Brain pericyte (primary cell): Measurements from ENCODE around the gene ATXN2.
"Not testable (repeated sequence)": the region's sequence is repeated elsewhere in the genome, so short reads cannot be mapped to it uniquely, and the experiment has no call there.

ENCODE experiments used
- DNase-seq: peaks from one replicate; pipeline ENCODE4 v3.0.0-alpha.2; 2012; ENCODE audit warnings: low read depth, low spot score

Gene ATXN2

DNA sequence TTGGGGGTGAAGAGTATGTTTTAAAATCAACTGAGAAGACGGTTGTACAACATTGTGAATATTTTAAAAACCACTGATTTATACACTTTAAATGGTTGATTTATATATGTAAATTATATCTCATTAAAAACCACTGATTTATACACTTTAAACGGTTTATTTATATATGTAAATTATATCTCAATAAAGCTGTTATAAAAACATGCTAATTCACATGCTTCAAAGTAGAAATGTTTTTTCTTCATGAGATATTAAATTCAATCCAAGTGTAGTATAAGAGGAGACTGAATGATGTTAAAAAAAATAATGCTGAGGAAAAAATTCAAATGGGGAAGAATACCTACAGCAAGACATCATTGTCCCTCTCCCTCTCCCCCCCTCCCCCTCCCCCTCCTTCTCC, 92.9 kb downstream of the ATXN2 start:
- DNase-seq = no peak

DNA sequence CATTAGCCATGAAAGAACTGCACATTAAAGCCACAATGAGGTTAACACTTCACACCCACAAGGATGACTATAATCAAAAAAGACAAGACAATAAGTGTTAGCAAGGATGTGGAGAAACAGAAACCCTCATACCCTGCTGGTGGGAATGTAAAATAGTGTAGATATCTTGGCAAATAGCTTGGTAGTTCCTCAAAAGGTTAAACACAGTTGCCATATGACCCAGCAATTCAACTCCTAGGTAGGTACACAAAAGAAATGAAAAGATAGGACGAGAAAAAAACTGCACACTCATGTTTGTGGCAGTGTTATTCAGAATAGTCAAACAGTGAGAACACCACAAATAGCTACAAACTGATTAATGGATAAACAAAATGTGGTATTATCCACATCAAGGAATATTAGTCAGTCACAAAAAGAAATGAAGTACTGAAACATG, 93.5 kb downstream of the ATXN2 start:
- DNase-seq = no peak

DNA sequence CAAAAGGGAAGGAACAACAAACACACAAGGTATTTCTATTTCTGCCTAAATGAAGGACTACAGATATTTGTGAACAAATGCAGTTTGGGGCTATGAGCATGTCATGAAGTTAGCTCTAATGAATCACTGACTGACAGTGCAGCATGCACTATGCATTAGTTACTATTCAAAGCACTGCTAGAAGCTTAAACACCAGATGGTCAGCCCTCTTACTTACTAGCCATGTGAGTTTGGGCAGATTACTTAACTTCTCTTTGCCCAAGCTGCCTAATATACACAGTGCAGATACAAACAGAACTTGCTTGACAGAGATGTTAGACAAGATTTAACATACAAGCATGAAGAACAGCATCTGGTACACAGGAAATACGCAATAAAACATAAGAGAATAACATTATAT, 96.0 kb downstream of the ATXN2 start:
- DNase-seq = no peak

DNA sequence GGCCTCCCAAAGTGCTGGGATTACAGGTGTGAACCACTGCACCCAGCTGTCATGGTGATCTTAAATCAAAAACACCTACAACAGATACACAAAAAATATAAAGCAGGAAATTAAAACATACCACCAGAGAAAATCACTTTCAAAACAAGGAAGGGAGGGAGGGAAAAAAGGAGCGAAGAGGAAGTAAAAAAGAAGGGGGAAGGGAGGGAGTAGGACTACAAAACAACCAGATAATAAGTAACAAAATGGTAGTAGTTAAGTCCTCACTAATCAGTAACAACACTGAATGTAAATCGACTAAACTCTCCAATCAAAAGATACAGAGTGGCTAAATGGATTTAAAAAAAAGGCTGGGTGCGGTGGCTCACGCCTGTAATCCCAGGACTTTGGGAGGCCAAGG, 104.4 kb downstream of the ATXN2 start:
- no peak for DNase-seq

DNA sequence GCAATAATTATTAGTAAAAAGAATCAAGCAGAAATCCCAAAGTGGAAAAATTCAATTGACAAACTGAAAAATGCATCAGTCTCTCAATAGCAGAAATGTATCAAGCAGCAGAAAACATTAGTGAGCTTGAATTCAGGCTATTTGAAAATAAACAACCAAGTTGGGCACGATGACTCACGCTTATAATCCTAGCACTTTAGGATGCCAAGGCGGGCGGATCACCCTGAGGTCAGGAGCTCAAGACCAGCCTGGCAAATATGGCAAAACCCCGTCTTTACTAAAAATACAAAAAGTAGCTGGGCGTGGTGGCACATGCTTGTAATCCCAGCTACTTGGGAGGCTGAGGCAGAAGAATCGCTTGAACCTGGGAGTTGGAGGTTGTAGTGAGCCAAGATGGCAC, 106.1 kb downstream of the ATXN2 start:
- peak; percentile 16 for DNase-seq

DNA sequence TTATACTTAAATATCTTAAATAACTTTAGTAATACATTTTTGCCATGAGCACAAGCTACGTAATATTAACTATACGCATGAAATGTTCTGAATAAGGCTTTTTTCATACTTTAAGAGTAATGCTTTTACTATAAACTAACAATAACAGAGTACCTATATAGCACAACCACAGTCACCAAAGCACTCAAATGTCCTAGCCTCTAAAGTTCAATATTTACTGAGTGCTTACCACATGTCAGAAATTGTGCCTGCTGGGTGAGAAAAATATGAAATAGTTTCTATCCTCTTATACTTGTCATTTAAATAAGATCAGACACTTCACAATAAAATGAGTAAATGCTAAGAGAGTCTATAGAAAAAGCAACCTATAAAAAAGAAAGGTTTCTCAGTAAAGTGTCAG, 110.3 kb downstream of the ATXN2 start:
- DNase-seq = no peak

DNA sequence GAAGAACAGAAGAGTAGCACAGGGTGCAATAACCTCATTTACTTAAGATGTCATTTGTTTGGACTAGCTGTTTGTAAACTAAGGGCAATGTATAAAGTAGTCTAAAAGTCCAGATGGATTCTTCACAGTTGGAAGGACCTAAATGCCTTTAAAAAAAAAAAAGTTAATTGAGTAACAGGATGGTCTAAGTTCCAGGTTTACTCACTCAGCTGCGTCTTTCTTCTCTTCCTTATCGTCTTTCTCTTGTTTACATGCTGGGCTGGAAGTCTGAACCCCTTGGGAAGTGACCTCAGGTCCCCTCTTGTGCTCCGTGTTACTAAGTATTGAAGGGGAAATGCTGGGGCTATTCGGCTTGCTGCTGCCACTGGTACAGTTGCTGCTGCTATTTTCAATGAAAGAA, 110.8 kb downstream of the ATXN2 start:
- no peak for DNase-seq

DNA sequence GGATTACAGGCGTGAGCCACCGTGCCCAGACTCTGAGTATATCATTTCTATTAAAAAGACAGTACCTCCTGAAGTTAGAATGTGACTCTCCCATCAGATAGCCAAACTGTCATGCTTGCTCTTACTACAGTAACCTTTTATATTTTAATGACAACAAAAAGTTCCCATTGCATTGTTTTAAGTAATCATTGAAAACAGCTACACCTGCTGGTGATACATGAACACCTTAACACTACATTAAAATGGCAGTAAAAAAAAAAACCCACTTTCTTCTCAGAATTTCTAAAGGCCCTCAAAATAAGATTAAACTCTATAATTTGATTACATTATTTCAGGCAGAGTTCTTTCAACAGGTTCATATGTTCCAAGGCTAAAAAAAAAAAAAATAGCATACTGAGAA, 116.7 kb downstream of the ATXN2 start:
- DNase-seq = no peak

DNA sequence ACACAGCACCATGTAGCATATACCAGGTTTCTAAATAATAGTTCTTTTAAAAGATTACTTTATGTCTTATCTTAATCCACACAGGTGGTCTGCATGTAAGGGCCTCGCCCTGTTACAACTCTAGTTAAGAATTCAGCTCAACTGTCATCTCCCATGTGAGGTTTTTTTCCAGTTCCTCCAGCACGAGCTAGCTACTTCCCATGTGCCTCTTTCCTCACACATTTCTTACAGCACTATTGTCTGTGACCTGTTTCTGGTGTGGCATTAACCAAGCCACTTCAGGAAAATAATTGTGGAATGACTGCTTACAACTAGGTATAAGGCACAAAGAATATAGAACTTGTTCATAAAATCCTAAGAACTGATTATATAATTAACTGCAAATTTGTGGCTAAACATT, 127.9 kb downstream of the ATXN2 start:
- no peak for DNase-seq

DNA sequence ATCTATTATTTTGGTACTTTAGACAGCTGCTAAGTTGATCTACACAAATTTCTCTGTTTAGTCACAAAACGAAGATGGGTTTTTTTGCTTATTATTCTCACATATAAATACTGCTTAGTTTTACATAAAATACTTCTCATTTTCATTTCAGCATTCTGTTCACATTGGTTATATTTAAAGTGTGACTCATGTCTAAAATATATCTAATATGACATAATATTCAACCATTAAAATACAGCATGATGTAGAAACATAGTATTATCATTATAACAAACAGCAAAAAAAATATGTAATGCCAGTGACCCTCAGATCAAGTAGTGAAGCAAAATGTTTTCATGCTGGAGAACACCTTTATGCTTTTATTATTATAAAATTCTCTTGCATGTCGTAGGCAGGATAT, 129.7 kb downstream of the ATXN2 start:
- no peak for DNase-seq

DNA sequence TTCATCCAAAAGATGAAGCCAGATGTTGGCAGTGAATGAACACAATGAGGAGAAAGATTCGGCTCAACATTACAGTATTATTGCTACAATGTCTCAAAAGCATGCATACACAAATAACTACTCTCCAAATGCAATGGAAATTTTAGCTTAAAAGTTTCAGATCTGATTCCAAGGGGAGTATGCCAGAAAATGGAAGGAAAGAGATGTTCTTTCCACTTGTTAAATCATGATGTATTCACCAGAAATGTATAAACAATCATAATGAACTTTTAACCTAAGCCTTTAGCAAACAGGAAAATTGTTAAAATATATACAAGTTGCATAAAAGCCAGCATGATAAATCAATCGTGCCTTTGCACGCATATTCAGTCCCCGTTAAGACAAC, 131.3 kb downstream of the ATXN2 start:
- no peak for DNase-seq

DNA sequence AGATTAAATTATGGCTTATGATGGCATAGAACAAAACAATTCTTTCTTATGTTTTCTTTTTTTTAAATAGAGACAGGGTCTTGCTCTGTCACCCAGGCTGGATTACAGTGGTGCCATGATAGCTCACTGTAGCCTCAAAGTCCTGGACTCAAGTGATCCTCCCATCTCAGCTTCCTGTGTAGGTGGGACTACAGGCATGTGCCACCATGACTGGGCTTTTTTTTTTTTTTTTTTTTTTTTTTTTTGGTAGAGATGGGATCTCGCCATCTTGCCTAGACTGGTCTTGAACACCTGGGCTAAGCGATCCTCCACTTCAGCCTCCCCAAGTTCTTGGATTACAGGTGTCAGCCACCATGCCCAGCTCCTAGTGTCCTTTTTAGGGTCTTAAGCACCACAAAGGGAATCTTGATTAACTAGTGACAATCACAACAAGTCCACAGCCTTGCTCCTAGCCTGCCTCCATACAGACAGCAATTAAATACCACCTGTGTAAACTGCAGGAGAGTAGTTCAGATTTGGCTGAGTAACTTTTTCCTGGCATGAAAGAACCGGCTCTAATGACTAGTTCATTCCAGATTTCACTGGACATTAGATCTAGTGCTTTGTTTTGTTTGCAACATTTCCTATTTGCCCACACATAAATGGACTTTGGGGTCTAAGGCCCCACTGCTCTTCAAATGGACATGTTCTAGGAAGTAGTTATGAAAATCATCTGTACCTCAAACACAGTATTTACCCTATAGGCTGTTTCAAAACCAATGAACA, 131.8 kb downstream of the ATXN2 start:
- no peak for DNase-seq

DNA sequence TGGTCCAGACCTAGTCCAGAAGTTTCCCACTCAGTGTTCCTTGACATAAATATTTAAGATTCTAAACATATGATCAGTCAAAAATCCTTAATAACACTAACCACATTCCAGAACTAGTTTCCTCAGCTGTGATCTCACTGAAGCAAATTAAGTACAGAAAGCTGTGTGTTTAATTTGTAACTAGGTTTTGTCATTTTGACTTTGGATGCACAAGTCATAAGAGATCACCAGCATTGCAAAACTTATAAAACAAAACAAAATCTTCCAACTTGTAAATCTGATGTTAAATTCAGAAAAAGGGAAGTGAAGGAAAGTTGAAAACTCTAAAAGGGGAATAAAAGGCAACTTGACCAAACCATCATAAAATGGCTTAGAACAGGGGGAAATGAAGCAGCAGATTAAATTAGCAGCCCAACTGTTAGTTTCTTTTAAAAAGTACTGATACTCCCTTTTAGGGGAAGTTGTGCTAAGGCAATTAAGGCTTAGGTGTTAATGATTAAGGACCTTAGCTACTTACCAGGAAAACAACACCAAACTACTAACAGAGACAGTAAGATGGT, 136.8 kb downstream of the ATXN2 start:
- no peak for DNase-seq

DNA sequence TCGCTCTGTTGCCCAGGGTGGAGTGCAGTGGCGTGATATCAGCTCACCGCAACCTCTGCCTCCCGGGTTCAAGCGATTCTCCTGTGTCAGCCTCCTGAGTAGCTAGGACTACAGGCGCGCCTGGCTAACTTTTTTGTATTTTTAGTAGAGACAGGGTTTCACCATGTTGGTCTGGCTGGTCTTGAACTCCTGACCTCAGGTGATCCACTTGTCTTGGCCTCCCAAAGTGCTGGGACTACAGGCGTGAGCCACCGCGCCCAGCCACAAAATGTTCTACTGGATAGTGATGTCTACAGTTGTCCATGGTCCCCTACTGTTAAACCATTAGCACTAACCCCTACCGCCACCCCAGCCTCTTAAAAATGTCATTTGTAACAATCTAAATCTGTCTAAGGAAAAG, 139.0 kb downstream of the ATXN2 start:
- DNase-seq = not testable (repeated sequence)

DNA sequence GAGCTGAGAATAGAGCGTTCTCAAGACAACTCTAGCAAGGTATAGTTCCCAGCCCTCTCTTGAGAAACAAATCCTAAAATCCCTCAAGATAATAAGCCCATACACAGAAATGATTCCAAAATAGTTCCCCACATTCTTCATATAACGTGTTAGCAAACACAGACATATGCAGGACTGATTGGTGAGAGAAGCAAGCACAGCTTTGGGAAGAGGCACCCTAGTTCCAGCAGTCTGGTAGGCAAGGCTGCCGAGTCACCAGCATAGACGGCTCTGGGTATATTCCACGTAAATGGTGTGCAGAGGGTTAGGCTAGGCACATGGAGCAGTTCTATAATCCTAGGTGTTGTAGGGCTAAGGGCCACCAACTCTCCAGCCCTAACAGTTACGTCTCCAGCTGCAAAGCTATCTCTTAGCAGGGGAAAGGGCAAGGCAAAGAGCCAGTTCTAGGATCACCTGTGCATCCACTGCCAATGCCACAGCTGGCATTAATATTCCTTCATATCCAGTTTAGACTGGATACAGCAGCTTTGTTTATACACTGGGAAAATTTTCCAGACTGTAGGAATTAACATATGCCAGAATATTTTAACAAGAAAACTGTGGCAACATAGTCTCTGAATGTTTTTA, 140.5 kb downstream of the ATXN2 start:
- no peak for DNase-seq

DNA sequence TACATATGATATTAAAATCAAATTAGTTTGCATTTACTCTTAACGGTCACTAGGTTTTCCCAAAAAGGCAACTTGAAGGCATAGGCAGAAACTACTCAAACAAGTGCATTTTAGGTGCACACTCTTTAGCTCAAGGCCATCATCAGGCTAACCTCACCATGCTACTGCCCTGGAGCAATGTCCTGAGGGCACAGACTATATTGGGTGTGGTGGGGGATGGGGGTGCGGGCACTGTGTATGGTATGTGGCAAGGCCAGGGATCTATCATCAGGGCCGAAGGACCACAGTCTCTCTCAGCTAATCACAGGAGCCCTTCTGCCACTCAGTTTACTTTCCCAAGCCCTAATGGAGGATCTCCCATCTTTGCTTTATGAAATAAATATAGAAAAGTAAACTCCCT, 141.5 kb downstream of the ATXN2 start:
- no peak for DNase-seq

DNA sequence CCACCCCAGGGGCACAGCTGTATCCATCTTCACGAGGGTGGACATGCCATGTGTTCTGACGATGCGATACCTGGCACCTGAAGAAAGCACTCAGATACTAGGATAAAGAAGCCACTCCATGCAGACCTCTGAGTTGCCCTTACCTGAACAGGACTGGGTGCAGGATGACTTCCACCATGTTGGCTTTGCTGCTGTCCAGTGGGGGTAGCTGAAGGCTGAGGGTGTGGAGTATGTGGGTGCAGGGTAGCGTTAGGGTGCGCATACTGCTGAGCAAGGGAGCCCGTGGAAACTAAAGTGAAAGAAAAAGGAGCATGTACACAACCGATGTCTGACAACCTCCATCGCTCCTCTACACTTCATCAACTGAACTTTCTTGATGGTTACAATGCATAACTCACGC, 142.0 kb downstream of the ATXN2 start:
- no peak for DNase-seq

DNA sequence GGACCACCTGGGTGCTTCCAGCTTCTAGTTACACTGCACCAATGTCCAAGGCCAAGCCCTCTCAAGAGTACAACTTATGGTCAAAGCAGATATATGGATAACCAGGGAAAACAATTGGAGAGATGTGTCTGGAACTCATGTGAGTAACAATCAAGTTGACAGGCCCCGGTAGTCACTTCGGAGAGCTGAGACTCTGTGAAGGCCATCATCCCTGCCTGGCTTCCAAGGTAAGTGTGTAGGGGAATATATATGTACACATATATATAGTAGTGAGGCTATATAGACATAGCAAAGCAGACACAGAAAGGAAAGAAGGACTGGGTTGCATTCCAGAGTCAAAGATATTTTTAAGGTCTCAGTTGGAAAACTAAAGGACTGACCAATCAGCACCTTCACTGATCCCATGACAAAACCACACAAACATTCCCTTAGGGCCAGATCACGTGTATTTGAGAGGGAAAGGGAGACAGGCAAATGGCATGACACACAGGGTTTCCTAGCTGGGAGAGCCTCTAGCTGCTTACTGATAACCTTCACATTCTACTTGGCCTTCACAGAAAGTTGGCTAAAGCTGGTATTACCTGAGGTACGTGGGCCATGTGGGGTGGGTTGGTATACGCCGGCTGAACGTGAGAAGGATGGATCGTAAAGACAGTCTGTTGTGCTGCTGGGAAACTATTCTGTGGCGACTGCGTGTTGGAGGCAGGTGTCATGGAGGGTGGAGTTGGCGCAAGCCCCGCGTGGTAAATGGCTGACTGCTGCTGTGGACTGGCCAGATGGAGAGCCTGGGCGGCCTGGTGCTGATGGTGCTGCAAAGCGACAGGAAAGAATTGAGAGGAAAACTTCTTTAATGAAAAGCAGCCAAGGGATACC, 143.4 kb downstream of the ATXN2 start:
- DNase-seq = no peak

DNA sequence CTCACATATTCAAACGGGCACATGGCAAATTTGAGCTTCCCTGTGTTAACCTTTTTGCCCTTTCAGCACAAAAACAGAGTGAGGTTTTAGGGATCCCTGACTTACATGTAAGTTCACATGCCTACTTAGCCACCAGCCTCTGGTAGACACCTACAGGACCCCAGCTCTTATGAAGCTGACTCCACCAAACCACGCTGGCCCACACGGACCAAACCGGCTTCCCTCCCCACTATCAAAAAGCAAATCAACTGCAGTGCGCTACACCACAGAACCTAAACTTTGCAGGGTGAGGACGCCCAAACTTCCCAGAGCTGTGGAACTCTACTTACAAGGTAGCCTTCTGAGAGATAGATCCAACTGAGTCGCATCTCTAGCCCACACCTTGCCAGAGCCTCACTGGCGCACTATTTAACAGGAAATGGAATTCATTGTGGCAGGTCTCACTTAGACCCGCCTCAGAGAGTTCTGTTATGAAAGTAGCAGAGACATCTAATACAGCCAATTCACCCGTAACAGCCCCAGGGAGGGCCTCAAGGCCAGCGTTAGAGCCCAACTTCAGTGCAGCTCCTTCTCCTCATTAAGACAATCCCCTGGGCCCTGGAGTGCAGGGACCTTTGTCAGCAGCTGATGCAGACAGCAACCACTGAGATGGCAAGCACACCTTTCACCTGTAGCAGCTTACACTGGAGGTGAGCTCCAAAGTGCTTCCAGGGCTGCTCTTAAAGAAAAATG, 144.2 kb downstream of the ATXN2 start:
- no peak for DNase-seq

DNA sequence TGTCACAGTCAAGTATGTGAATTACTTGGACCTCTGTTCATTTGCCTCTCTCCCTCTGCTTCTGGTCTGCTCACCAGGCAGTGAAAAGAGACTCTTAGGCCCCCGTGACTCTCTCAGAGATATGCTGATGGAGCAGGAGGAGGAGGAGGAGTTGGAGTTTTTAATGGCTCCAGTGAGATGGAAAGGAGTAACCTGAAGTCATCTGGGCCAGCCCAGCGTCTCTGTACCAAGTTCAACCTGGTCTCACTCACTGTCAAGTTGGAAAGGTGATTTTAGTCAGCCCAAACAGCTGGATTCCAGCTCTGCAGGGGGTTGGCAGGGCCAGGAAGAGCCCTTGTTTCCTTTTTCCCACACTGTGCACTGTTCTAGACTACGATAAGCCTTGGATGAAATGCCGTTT, 144.8 kb downstream of the ATXN2 start:
- no peak for DNase-seq
